HG02642 (cell line): ENCODE results near the gene HIKESHI.
"Not testable (repeated sequence)": the region's sequence is repeated elsewhere in the genome, so short reads cannot be mapped to it uniquely, and the experiment has no call there.

Experiments
- ATAC-seq: cut with Tn5 transposase; IDR thresholded peaks from one replicate; pipeline ENCODE4 v1.9.1; 2021; ENCODE audit warnings: mild to moderate bottlenecking; ENCODE audit not compliant: unreplicated experiment, poor library complexity

Gene HIKESHI

DNA sequence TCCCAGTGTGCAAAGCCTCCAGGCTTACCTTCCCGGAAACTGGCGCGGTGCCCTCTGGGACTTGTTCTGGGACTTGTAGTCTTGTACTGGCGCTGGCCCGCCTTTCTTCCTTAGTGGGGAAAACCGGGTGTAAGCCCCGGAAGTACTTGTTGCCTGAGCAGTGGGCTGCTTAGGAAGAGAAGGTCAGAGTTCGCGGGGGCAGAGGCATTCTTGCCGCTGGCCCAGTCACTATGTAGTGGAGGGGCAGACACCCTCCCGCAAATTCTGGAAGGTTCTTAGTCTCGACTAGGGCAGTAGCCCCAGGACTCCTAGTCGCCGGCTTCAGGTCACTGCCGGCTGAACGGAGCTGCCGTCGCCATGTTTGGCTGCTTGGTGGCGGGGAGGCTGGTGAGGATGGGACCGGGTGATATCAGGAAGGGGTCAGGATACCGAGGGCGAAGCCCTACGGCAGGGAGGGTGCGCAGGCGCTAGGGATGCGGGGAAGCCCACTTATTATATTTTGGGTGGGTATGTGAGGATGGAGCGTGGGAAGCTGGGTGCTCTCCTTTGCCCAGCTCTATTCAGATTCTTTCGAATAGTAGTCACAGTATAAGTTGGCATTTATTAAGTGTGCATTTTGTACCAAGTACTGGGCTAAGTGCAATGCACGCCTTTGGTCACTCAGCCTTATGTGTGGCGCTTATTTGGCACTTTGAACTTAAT is at the start of gene HIKESHI:
Gene HIKESHI, plus strand, starts transcription at position 149 of the 702 bp plus-strand sequence. Its CDS starts 209 bp downstream, at position 358.
- ATAC-seq, result peak; percentile 100

DNA sequence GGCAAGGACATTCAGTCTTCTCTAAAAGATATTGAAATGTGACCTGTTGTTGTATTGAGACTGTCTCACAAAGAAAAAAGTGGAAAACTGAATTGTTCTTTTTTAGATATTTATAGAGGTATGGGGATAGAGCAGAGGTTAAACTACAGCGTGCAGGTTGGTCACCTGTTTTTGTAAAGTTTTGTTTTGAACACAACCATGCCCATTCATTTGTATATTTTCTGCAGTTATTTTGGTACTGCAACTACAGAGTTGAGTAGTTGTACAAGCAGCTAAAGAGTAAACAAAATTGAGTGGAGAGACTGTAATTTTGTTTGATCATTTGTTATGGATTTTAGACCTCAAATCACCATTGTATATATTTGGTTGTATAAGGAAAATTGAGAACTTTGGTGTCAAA is 46.1 kb upstream of the HIKESHI start:
- ATAC-seq, result peak; percentile 91

- ATAC-seq, result no peak
Measured at GRCh38 chr11:86256608-86257007, 45.4 kb upstream of the HIKESHI start.

GRCh38 chr11:86257446-86257845 is 44.6 kb upstream of the HIKESHI start:
- ATAC-seq, result no peak

GRCh38 chr11:86259730-86260129 is 42.3 kb upstream of the HIKESHI start:
- ATAC-seq, result no peak

- no peak for ATAC-seq
Measured at GRCh38 chr11:86261328-86261727, 40.7 kb upstream of the HIKESHI start.

DNA sequence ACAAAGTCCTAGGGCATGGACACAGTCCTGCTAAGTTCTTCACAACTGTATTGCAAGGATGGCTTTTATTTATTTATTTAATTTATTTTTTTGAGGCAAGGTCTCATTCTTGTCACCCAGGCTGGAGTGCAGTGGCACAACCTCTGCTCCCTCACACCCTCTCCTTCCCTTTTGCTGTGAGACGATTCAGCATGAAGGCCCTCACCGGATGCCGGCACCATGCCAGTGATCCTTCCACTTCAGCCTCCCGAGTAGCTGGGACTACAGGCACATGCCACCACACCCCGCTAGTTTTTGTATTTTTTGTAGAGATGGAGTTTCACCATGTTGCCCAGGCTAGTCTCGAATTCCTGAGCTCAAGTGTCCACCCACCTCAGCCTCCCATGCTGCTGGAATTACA is 39.7 kb upstream of the HIKESHI start:
- no peak for ATAC-seq

DNA sequence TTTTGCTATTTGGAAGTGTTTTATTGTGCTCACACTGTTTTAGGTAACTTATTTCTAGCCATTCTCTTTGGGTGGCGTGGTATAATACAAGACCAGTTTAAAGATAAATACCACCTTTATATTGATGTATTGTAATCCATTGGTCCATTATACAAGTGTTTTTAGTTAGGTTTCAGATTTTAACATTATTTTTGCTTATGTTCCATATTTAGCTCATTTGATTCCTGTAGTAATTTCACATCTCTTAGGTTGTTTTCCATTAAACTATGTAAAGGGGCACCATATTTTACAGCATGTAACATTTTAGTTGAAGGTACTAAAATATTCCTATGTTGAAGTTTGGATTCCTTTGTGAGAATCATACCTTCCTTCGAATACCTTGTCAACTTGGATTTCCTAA is 37.4 kb upstream of the HIKESHI start:
- no peak for ATAC-seq

- ATAC-seq, result no peak
Measured at GRCh38 chr11:86265194-86265593, 36.8 kb upstream of the HIKESHI start.

DNA sequence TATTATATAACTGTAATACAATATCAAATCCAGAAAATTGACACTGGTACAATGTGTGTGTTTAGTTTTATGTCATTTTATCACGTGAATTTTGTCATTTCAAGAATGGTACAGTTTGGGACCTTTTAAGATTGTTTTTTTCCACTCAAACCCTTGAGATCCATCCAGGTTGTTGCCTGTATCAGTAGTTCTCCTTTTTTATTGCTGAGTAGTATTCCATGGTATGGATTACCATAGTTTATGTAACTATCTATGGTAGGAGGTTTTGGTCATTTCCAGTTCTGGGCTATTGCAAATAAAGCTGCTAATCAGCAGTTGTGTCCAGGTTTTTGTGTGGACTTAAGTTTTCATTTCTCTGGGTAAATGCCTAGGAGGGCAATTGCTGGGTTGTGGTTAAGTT is 32.4 kb upstream of the HIKESHI start:
- no peak for ATAC-seq

DNA sequence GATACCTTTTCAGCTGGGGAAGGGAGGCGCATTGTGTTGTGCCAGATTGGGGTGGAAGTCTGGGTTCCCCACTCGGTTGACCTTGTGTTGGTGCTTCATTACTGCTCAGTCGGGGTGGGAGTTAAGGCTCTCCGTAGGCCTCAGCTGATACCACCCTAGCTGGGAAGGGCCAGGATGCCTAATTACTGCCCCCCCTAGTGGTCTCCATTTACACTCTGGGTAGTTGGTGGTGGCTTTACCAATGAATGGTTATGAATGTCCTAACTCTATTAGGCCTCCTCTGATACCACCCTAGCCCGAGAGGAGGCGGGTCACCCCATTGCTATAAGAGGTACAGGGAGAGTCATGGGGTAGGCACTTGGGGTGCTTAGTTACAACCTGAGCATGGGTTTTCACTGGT is 27.5 kb upstream of the HIKESHI start:
- ATAC-seq, result no peak

DNA sequence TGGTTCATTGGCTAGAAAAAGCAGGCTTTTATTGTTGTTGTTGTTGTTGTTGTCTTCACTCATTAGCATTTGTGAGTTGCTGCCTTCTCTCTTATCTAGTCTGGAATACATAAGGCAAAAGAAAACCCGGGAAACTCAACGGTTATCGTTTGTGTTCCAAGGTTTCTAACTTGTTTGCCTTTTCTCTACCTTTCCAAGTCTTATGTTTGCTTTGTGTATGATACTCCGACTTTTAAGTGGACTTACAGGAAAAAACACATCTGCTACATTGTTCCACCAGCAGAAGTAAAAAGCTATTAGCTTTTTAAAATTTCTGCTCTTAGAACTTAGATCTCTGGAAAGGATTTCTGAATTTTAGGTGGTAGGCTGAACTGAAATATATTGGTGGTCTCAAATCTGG is 27.0 kb upstream of the HIKESHI start:
- ATAC-seq, result no peak

- ATAC-seq, result no peak
Measured at GRCh38 chr11:86275493-86276370, 26.3 kb upstream of the HIKESHI start.

GRCh38 chr11:86277741-86278140 is 24.3 kb upstream of the HIKESHI start:
- ATAC-seq, result no peak

- ATAC-seq, result no peak
Measured at GRCh38 chr11:86278226-86278625, 23.8 kb upstream of the HIKESHI start.

DNA sequence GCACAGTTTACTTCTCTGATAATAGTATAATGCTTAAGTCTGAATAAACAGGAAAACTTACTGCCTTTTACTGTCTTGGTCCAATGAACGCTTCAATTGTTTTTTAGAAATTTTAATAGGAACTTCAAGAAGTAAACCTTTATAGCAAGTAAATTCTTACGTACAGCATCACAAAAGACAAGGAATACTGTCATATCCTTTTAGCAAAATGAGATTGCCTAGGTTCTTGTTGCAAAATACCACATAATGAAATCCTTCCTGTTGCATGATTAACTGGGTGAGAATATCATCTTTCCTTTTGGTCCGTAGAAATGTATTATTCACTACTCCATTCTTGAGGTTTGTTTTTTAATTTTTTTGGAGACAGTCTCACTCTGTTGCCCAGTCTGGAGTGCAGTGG is 22.3 kb upstream of the HIKESHI start:
- no peak for ATAC-seq

- no peak for ATAC-seq
Measured at GRCh38 chr11:86287468-86287796, 14.6 kb upstream of the HIKESHI start.

DNA sequence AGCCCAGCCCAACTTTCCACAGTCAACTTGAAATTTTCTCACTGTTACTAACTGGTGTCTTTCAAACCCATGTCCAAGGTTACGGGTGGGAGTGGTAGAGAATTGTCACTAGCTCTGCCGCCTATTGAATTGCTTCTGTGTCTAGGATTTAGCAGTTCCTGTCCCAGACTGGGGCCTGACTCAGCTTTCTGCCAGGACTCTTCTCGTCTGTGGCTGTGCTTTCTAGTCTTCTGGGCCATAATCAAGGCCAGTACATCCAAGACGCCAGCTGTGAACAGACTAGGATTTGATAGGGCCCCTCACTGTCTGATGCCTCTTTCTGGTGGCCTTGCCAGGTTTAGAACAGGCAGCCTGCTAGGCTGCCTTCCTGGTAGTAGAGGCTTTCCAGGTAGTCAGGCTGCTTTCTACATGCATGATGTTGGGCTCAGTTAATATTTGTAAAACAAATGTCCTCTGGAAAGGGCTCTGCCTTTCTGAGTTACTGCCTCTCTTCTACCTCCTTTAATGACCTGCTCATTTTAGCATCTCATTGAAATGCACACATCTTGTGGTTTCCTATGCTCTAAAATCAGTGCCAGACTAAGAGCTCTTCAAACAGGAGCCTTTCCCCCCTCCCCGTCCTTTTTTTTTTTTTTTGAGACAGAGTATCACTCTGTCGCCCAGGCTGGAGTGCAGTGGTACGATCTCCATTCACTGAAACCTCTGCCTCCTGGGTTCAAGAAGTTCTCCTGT is 13.1 kb upstream of the HIKESHI start:
- ATAC-seq, result no peak

DNA sequence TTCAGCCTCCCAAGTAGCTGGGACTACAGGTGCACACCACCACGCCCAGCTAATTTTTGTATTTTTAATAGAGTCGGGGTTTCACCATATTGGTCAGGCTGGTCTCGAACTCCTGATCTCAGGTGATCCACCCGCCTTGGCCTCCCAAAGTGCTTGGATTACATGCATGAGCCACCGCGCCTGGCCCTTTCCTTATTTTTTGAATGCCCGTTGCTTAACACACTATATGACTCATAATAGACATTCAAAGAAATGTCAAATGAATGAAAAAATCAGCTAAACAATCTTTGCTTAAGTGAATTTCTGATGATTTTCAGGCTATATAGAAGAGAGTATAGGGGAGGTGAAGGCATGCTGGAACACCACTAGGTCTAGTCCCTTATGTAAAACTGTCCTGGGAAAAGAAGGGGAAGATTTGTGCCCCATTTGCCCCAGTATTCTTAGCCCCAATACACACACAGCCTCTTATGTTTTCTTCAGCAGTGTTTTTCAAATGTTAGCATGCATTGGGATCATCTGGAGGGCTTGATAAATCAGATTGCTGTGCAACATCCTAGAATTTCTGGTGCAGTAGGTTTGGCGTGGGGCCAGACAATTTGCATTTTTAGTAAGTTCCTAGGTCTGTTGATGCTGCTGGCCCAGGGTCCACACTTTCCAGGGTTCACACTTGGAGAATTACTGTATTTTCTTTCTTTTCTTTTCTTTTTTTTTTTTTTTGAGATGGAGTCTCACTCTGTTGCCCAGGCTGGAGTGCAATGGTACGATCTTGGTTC is 12.3 kb upstream of the HIKESHI start:
- not testable (repeated sequence) for ATAC-seq
